HG03039 (cell line): ENCODE results near the gene SLC22A13.
"Not testable (repeated sequence)": the region's sequence is repeated elsewhere in the genome, so short reads cannot be mapped to it uniquely, and the experiment has no call there.

ENCODE experiments used
- ATAC-seq: cut with Tn5 transposase; IDR thresholded peaks from one replicate; pipeline ENCODE4 v1.9.1; 2021; ENCODE audit warnings: mild to moderate bottlenecking, moderate library complexity; ENCODE audit not compliant: unreplicated experiment

SLC22A13 gene

GRCh38 chr3:38297537-38297936 lies 31.9 kb downstream of the SLC22A13 start:
- ATAC-seq = no peak

GRCh38 chr3:38297947-38298711 lies 32.5 kb downstream of the SLC22A13 start:
- ATAC-seq = no peak

- ATAC-seq = no peak
Measured at GRCh38 chr3:38306941-38307340, 41.3 kb downstream of the SLC22A13 start.

GRCh38 chr3:38307599-38307998 lies 42.0 kb downstream of the SLC22A13 start:
- ATAC-seq = no peak

- ATAC-seq = no peak
Measured at GRCh38 chr3:38308456-38308855, 42.8 kb downstream of the SLC22A13 start.

GRCh38 chr3:38311476-38311875 lies 45.9 kb downstream of the SLC22A13 start:
- ATAC-seq = no peak

GRCh38 chr3:38311941-38312340 lies 46.3 kb downstream of the SLC22A13 start:
- no peak for ATAC-seq

GRCh38 chr3:38312356-38312755 lies 46.7 kb downstream of the SLC22A13 start:
- ATAC-seq = no peak

- ATAC-seq = no peak
Measured at GRCh38 chr3:38313263-38313662, 47.7 kb downstream of the SLC22A13 start.

- ATAC-seq = no peak
Measured at GRCh38 chr3:38313695-38314094, 48.1 kb downstream of the SLC22A13 start.

GRCh38 chr3:38314112-38314763 lies 48.6 kb downstream of the SLC22A13 start:
- no peak for ATAC-seq

GRCh38 chr3:38314764-38315487 lies 49.3 kb downstream of the SLC22A13 start:
- no peak for ATAC-seq

GRCh38 chr3:38315488-38316230 lies 50.0 kb downstream of the SLC22A13 start:
- no peak for ATAC-seq

- no peak for ATAC-seq
Measured at GRCh38 chr3:38316356-38317191, 51.0 kb downstream of the SLC22A13 start.

GRCh38 chr3:38317192-38317759 lies 51.7 kb downstream of the SLC22A13 start:
- ATAC-seq = no peak

GRCh38 chr3:38318766-38319671 lies 53.4 kb downstream of the SLC22A13 start:
- no peak for ATAC-seq

GRCh38 chr3:38320638-38321037 lies 55.0 kb downstream of the SLC22A13 start:
- ATAC-seq = not testable (repeated sequence)

GRCh38 chr3:38323060-38323459 lies 57.4 kb downstream of the SLC22A13 start:
- no peak for ATAC-seq

GRCh38 chr3:38325256-38325655 lies 59.6 kb downstream of the SLC22A13 start:
- no peak for ATAC-seq
